ENCODE results near the gene ZSWIM7.

DNA sequence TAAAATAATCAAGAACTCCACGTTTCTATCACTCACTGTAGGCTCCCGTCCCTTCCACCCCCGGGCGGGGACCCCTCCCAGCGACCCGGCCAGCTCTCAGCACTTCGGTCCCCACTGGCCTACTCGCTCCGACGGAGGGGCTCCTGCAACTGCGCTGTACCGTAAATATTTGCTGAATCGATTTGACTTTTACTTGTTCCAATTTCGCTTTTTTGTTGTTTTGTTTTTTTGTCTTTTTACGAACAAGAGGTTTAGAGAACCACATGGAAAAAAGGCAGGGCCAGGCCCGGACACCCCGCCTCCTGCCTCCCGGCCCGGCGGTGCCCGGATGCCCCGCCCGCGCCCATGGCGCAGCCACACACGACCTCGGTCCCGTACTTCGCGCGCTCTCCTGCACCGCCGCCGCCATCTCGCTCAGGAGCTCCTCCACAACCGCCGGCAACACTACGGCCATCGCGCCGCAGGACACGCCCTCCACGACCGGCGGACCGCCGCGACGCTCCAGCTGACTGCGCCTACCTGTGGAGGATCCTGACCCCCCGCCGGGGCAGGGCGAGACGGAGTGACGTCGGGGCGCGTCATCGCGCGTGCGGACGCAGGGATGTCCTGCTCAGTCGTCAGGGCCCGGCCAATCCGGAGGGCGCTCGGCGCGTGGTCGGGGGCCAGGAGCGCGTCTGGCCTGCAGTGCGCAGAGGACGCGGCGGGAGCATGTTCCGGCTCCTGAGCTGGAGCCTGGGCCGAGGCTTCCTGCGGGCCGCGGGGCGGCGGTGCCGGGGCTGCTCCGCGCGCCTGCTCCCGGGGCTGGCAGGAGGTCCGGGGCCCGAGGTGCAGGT, at the start of gene ZSWIM7, which contains the start of gene TTC19:
- TF ChIP-seq, protein P1, sequence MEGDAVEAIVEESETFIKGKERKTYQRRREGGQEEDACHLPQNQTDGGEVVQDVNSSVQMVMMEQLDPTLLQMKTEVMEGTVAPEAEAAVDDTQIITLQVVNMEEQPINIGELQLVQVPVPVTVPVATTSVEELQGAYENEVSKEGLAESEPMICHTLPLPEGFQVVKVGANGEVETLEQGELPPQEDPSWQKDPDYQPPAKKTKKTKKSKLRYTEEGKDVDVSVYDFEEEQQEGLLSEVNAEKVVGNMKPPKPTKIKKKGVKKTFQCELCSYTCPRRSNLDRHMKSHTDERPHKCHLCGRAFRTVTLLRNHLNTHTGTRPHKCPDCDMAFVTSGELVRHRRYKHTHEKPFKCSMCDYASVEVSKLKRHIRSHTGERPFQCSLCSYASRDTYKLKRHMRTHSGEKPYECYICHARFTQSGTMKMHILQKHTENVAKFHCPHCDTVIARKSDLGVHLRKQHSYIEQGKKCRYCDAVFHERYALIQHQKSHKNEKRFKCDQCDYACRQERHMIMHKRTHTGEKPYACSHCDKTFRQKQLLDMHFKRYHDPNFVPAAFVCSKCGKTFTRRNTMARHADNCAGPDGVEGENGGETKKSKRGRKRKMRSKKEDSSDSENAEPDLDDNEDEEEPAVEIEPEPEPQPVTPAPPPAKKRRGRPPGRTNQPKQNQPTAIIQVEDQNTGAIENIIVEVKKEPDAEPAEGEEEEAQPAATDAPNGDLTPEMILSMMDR (conservative IDR thresholded peaks at IDR 0.05; ENCODE audit: low read depth in 2 of 2): no peak
- TF ChIP-seq POLR2AphosphoS5 (IDR thresholded peaks at IDR 0.05; ENCODE audit: low read depth): peak; percentile 97
